Endodermal cell (in vitro differentiated cells): Measurements from ENCODE around the gene RHCE. TPM values are rescaled to one million over a fixed set of nuclear protein-coding genes. Genes with fewer than 3 reads are reported as not detected.

Experiments
- DNase-seq: peaks from one replicate; pipeline ENCODE4 v3.0.0-alpha.2; 2017
- H3K27ac ChIP-seq: 2 replicates; pipeline ENCODE4 v1.5.1; 2013; ENCODE audit warnings: mild to moderate bottlenecking, low read depth, low read length, moderate library complexity
- H3K27me3 ChIP-seq: 2 replicates; pipeline ENCODE4 v1.6.1; 2013; ENCODE audit warnings: mild to moderate bottlenecking, low read length, moderate library complexity; ENCODE audit not compliant: insufficient read depth, control insufficient read depth, poor library complexity, severe bottlenecking
- H3K36me3 ChIP-seq: 2 replicates; pipeline ENCODE4 v1.7.0; 2013; ENCODE audit warnings: mild to moderate bottlenecking, low read length, moderate library complexity; ENCODE audit not compliant: control insufficient read depth, insufficient read depth
- H3K4me1 ChIP-seq: one replicate; pipeline ENCODE4 v1.7.0; 2013; ENCODE audit warnings: low read length; ENCODE audit not compliant: control insufficient read depth, insufficient read depth
- H3K4me3 ChIP-seq: 2 replicates; pipeline ENCODE4 v1.5.1; 2013; ENCODE audit warnings: mild to moderate bottlenecking, low read length, moderate library complexity
- H3K9ac ChIP-seq: 2 replicates; pipeline ENCODE4 v1.6.1; 2013; ENCODE audit warnings: mild to moderate bottlenecking, low read length, moderate library complexity; ENCODE audit not compliant: poor library complexity, severe bottlenecking; ENCODE audit errors: extremely low read depth
- H3K9me3 ChIP-seq: 2 replicates; pipeline ENCODE4 v1.6.1; 2013; ENCODE audit warnings: mild to moderate bottlenecking, low read length, moderate library complexity; ENCODE audit not compliant: control insufficient read depth
- H3K27ac Mint-ChIP-seq: 2 replicates; pipeline ENCODE4 v1.8.0; 2020; ENCODE audit warnings: mixed read lengths
- H3K27me3 Mint-ChIP-seq: 2 replicates; pipeline ENCODE4 v1.8.0; 2021; ENCODE audit warnings: mild to moderate bottlenecking, mixed read lengths; ENCODE audit not compliant: insufficient read depth
- H3K36me3 Mint-ChIP-seq: 2 replicates; pipeline ENCODE4 v1.8.0; 2020; ENCODE audit warnings: low read depth, mixed read lengths
- H3K4me1 Mint-ChIP-seq: 2 replicates; pipeline ENCODE4 v1.8.0; 2020; ENCODE audit warnings: mixed read lengths
- H3K4me3 Mint-ChIP-seq: 2 replicates; pipeline ENCODE4 v1.8.0; 2020; ENCODE audit warnings: mild to moderate bottlenecking, moderate library complexity, mixed read lengths
- H3K9me3 Mint-ChIP-seq: 2 replicates; pipeline ENCODE4 v1.8.0; 2020; ENCODE audit warnings: mild to moderate bottlenecking, mixed read lengths
- WGBS, 2 experiments: methylation state at CpG; one replicate each; pipeline versions ENCODE4 v1.1.5 to v1.1.7; 2013; ENCODE audit warnings: missing lambda C conversion rate in 2 of 2, mixed read lengths in 1 of 2; ENCODE audit not compliant: insufficient coverage in 1 of 2, insufficient read length in 1 of 2; 5-methylcytosine and 5-hydroxymethylcytosine counted together
- total RNA-seq, 2 donors: library from RNA; stranded (reverse); fragmentation: NEBNext Ultra II Directional in 1 of 2; extraction: Animal tissue kit (Norgen Biotek cat#: 25700) in 1 of 2; gene quantifications; 2 replicates in 1 of 2; 3 replicates in 1 of 2; pipeline ENCODE4 v1.2.1, GENCODE V29; 2021
- TF ChIP-seq, protein P1 (sequence below): fragments of 200-600 bp; sonication (generic); conservative IDR thresholded peaks from 2 replicates; pipeline ENCODE4 v1.5.0; 2021; ENCODE audit warnings: antibody characterized with exemption, mild to moderate bottlenecking

The RHCE gene
- total RNA-seq, 2 donors from 2014 or later, result 0.33 to 0.40 TPM

DNA sequence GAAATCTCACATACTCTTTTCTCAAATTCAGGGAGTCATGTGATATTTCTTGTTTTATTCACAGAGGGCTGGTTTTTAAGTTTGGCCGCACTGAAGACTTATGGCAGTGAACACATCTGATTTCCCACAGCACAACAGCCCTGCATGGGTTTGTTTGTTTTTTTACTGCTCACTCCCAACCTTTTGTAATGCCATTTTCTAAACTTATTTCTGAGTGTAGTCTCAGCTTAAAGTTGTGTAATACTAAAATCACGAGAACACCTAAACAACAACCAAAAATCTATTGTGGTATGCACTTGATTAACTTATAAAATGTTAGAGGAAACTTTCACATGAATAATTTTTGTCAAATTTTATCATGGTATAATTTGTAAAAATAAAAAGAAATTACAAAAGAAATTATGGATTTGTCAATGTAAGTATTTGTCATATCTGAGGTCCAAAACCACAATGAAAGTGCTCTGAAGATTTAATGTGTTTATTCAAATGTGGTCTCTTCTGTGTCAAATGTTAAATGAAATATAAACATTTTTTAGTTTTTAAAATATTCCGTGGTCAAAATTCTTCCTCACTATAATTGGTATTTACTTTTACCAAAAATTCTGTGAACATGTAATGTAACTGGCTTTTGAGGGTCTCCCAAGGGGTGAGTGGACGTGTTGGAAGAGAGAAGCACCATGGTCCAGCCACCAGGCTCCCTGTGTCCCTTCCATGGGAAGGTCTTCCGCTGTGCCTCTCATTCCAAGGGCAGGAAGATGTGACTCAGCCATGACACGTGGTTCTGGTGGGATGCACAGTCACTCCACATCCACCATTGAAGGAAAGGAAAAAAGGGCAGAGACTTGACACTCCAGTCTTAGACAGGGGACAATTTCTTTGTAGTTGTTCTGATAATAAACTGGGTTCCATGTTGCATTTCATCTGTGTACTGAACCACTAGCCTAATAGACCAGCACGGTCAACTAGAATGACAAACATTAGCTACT lies 59.7 kb downstream of the RHCE start:
- H3K9me3 Mint-ChIP-seq, result no peaks in the 10 kb centered on the region
- Histone ChIP-seq H3K9ac (no peak overlapping the region), H3K27ac (no peak overlapping the region), H3K36me3 (peaks cover 52% of the 10 kb centered on the region), H3K9me3 (no peaks in the 10 kb centered on the region), H3K4me1 (no peaks in the 10 kb centered on the region), H3K27me3 (no peaks in the 10 kb centered on the region), H3K4me3 (no peak overlapping the region)
- no peaks in the 10 kb centered on the region for H3K27me3 Mint-ChIP-seq
- H3K36me3 Mint-ChIP-seq, result peaks cover 45% of the 10 kb centered on the region
- peak overlapping the region; percentile 27 for H3K27ac Mint-ChIP-seq
- H3K4me1 Mint-ChIP-seq, result no peaks in the 10 kb centered on the region
- no peak overlapping the region for H3K4me3 Mint-ChIP-seq
- TF ChIP-seq, protein P1, sequence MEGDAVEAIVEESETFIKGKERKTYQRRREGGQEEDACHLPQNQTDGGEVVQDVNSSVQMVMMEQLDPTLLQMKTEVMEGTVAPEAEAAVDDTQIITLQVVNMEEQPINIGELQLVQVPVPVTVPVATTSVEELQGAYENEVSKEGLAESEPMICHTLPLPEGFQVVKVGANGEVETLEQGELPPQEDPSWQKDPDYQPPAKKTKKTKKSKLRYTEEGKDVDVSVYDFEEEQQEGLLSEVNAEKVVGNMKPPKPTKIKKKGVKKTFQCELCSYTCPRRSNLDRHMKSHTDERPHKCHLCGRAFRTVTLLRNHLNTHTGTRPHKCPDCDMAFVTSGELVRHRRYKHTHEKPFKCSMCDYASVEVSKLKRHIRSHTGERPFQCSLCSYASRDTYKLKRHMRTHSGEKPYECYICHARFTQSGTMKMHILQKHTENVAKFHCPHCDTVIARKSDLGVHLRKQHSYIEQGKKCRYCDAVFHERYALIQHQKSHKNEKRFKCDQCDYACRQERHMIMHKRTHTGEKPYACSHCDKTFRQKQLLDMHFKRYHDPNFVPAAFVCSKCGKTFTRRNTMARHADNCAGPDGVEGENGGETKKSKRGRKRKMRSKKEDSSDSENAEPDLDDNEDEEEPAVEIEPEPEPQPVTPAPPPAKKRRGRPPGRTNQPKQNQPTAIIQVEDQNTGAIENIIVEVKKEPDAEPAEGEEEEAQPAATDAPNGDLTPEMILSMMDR, result no peak
- WGBS, 2 experiments, result 92 to 94% methylated on average over 2 to 6 of the region's 7 CpGs
- DNase-seq, result no peak

DNA sequence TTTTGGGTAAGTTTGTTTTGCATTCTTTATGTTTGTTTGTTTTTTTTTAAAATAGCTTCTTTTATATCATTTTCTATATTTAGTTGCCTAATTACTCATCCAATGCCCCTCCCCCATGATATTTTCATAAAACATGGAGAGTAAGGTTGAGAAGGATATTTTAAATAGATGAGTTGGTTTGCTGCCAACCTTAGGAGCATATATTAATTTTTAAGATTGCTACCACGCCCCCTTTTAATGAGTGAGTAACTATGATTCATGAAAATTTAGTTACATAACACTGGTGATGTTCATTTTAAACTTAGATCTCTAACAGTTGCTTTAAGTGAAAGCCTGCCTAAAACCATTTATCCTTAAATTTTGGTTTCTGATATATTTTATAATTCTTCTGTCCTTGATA lies 63.8 kb downstream of the RHCE start:
- WGBS, 2 experiments, result 92 to 100% methylated on average over 1 of the region's 1 CpG
- Mint-ChIP-seq H3K4me3 (no peak overlapping the region), H3K36me3 (peaks cover 54% of the 10 kb centered on the region), H3K27me3 (no peaks in the 10 kb centered on the region), H3K27ac (no peak overlapping the region), H3K4me1 (no peaks in the 10 kb centered on the region), H3K9me3 (no peaks in the 10 kb centered on the region)
- Histone ChIP-seq H3K4me3 (no peak overlapping the region), H3K36me3 (peaks cover 72% of the 10 kb centered on the region), H3K27me3 (no peaks in the 10 kb centered on the region), H3K9ac (no peak overlapping the region), H3K9me3 (no peaks in the 10 kb centered on the region), H3K4me1 (no peaks in the 10 kb centered on the region), H3K27ac (no peak overlapping the region)
- DNase-seq, result no peak
- TF ChIP-seq, protein P1, result no peak

DNA sequence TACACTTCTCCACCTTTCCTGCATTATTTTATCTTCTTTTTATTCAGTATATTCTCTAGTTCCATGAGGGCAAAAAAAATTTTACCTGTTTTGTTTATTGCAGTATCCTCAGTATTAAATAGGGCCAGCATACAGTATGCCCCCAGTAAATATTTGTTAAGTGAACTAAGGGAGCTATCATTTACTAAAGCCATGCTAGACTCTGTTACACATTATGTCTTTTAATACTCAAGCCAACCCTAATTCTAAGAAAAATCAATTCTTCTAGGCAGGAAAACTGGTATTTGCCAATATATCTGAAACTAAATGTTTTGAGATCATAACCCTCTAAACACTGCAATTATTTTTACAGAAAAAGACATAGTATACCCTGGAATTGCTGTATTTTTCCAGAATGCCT lies 64.2 kb downstream of the RHCE start:
- H3K27me3 ChIP-seq, result no peaks in the 10 kb centered on the region
- DNase-seq, result no peak
- H3K4me1 ChIP-seq, result no peaks in the 10 kb centered on the region
- H3K4me3 Mint-ChIP-seq, result no peak overlapping the region
- H3K27me3 Mint-ChIP-seq, result no peaks in the 10 kb centered on the region
- TF ChIP-seq, protein P1, result no peak
- no peaks in the 10 kb centered on the region for H3K9me3 Mint-ChIP-seq
- H3K36me3 Mint-ChIP-seq, result peaks cover 54% of the 10 kb centered on the region
- no peak overlapping the region for H3K27ac ChIP-seq
- no peak overlapping the region for H3K27ac Mint-ChIP-seq
- no peak overlapping the region for H3K9ac ChIP-seq
- H3K36me3 ChIP-seq, result peaks cover 72% of the 10 kb centered on the region
- H3K4me3 ChIP-seq, result no peak overlapping the region
- H3K9me3 ChIP-seq, result no peaks in the 10 kb centered on the region
- no peaks in the 10 kb centered on the region for H3K4me1 Mint-ChIP-seq
